Neural cell (in vitro differentiated cells): ENCODE results near the gene U2SURP. TPM values are rescaled to one million over a fixed set of nuclear protein-coding genes. Genes with fewer than 3 reads are reported as not detected.
A peak's percentile ranks its signal among the peaks of the same experiment; 100 is the strongest.

Source experiments
- H2AFZ ChIP-seq: fragments of 200-600, 300-800 bp; sonication (generic), shearing (Covaris generic); 2 replicates; pipeline ENCODE4 v1.6.0; 2014; ENCODE audit warnings: low read depth, mild to moderate bottlenecking, antibody characterized with exemption, low read length, moderate library complexity
- H3F3A ChIP-seq: fragments of 200-600 bp; shearing (Covaris generic); 2 replicates; pipeline ENCODE4 v1.6.1; 2016; ENCODE audit warnings: mild to moderate bottlenecking, moderate library complexity, mixed read lengths, antibody characterized with exemption, low read length; ENCODE audit not compliant: insufficient read depth, poor library complexity, severe bottlenecking
- H3K27ac ChIP-seq: fragments of 200-600, 300-800 bp; sonication (generic), shearing (Covaris generic); 2 replicates; pipeline ENCODE4 v1.5.1; 2014; ENCODE audit warnings: mild to moderate bottlenecking, low read length, moderate library complexity
- H3K27me3 ChIP-seq: fragments of 300-800, 200-600 bp; sonication (generic), shearing (Covaris generic); 2 replicates; pipeline ENCODE4 v1.6.0; 2014; ENCODE audit warnings: mild to moderate bottlenecking, low read depth, low read length, moderate library complexity; ENCODE audit not compliant: insufficient read depth
- H3K36me3 ChIP-seq: fragments of 300-800, 200-600 bp; sonication (generic), shearing (Covaris generic); 2 replicates; pipeline ENCODE4 v1.5.1; 2014; ENCODE audit warnings: mild to moderate bottlenecking, antibody characterized with exemption, low read length, moderate library complexity; ENCODE audit not compliant: insufficient read depth
- H3K4me2 ChIP-seq: fragments of 300-800, 200-600 bp; sonication (generic), shearing (Covaris generic); 2 replicates; pipeline ENCODE4 v1.6.0; 2014; ENCODE audit warnings: mild to moderate bottlenecking, low read length
- H3K4me3 ChIP-seq: fragments of 300-800, 200-600 bp; sonication (generic), shearing (Covaris generic); 2 replicates; pipeline ENCODE4 v1.5.1; 2014; ENCODE audit warnings: mild to moderate bottlenecking, low read length, moderate library complexity
- H3K79me2 ChIP-seq: fragments of 200-600 bp; shearing (Covaris generic); replicated peaks from 2 replicates; pipeline ENCODE4 v1.6.0; 2014; ENCODE audit warnings: mild to moderate bottlenecking, low read length, moderate library complexity; ENCODE audit not compliant: insufficient read depth
- H3K9ac ChIP-seq: fragments of 300-800, 200-600 bp; sonication (generic), shearing (Covaris generic); 2 replicates; pipeline ENCODE4 v1.6.1; 2016; ENCODE audit warnings: mild to moderate bottlenecking, low read length, mixed read lengths
- H3K9me2 ChIP-seq: fragments of 200-600 bp; shearing (Covaris generic); 2 replicates; pipeline ENCODE4 v1.6.1; 2016; ENCODE audit warnings: mild to moderate bottlenecking, low read length, mixed read lengths; ENCODE audit not compliant: insufficient read depth
- H3K9me3 ChIP-seq: fragments of 200-600, 300-800 bp; sonication (generic), shearing (Covaris generic); 2 replicates; pipeline ENCODE4 v1.6.1; 2016; ENCODE audit warnings: mild to moderate bottlenecking, mixed run types, low read length, moderate library complexity, mixed read lengths
- H4K20me1 ChIP-seq: fragments of 200-600 bp; shearing (Covaris generic); 2 replicates; pipeline ENCODE4 v1.6.1; 2016; ENCODE audit warnings: mild to moderate bottlenecking, mixed run types; ENCODE audit not compliant: insufficient read depth
- CTCF ChIP-seq: fragments of 450-650 bp; IDR thresholded peaks from 2 replicates; pipeline ENCODE4 v1.5.1; 2014; ENCODE audit warnings: antibody characterized with exemption, mild to moderate bottlenecking, moderate library complexity; ENCODE audit not compliant: poor library complexity, severe bottlenecking
- EP300 ChIP-seq: fragments of 450-650 bp; conservative IDR thresholded peaks from 2 replicates; pipeline ENCODE4 v1.6.1; 2014; ENCODE audit warnings: antibody characterized with exemption, mild to moderate bottlenecking, moderate library complexity; ENCODE audit not compliant: poor library complexity, severe bottlenecking
- EZH2 ChIP-seq: fragments of 200-600, 300-800 bp; shearing (Covaris generic), sonication (generic); IDR thresholded peaks from 2 replicates; pipeline ENCODE4 v1.6.1; 2014; ENCODE audit warnings: antibody characterized with exemption, low read length, borderline replicate concordance, mild to moderate bottlenecking; ENCODE audit not compliant: insufficient read depth, poor library complexity, severe bottlenecking
- MXI1 ChIP-seq: fragments of 450-650 bp; conservative IDR thresholded peaks from 2 replicates; pipeline ENCODE4 v1.6.1; 2014; ENCODE audit warnings: antibody characterized with exemption, mild to moderate bottlenecking; ENCODE audit not compliant: poor library complexity, severe bottlenecking
- POLR2AphosphoS5 ChIP-seq: IDR thresholded peaks from 2 replicates; pipeline ENCODE4 v1.6.1; 2012
- RAD21 ChIP-seq: fragments of 450-650 bp; conservative IDR thresholded peaks from 2 replicates; pipeline ENCODE4 v1.6.1; 2014; ENCODE audit warnings: antibody characterized with exemption, mild to moderate bottlenecking, moderate library complexity
- REST ChIP-seq: IDR thresholded peaks from 2 replicates; pipeline ENCODE4 v1.6.1; 2012; ENCODE audit warnings: borderline replicate concordance
- SMC3 ChIP-seq: fragments of 450-650 bp; conservative IDR thresholded peaks from 2 replicates; pipeline ENCODE4 v1.6.1; 2014; ENCODE audit warnings: antibody characterized with exemption, mild to moderate bottlenecking, moderate library complexity; ENCODE audit not compliant: poor library complexity
- TAF1 ChIP-seq: IDR thresholded peaks from 2 replicates; pipeline ENCODE4 v1.6.1; 2012; ENCODE audit warnings: low read depth
- polyA plus RNA-seq: library from polyadenylated mRNA; depleted of rRNA; stranded (reverse); fragments of >200 nt; gene quantifications from 2 replicates; pipeline ENCODE4 v1.2.3, GENCODE V29; 2014

The U2SURP gene
- polyA plus RNA-seq, 1 donor from 2014 or later: 159 TPM

GRCh38 chr3:142960322-142960850, 41.0 kb upstream of the U2SURP start:
- Histone ChIP-seq H4K20me1 (no peaks in the 10 kb centered on the region), H3F3A (no peaks in the 10 kb centered on the region), H3K9me2 (no peaks in the 10 kb centered on the region), H3K27me3 (no peaks in the 10 kb centered on the region), H3K79me2 (no peaks in the 10 kb centered on the region), H3K4me2 (no peak overlapping the region), H3K4me3 (no peak overlapping the region), H3K36me3 (no peaks in the 10 kb centered on the region), H3K9me3 (no peaks in the 10 kb centered on the region), H3K27ac (no peak overlapping the region), H2AFZ (no peak overlapping the region), H3K9ac (no peak overlapping the region)
- TF ChIP-seq REST (no peak), RAD21 (no peak), CTCF (no peak), MXI1 (no peak), EP300 (no peak), EZH2 (no peak), POLR2AphosphoS5 (no peak), SMC3 (no peak), TAF1 (no peak)

- no peak overlapping the region for H3K9ac ChIP-seq
- H3K9me3 ChIP-seq: no peaks in the 10 kb centered on the region
- no peaks in the 10 kb centered on the region for H3F3A ChIP-seq
- H3K9me2 ChIP-seq: no peaks in the 10 kb centered on the region
- H3K27ac ChIP-seq: no peak overlapping the region
- no peak overlapping the region for H2AFZ ChIP-seq
- no peaks in the 10 kb centered on the region for H3K27me3 ChIP-seq
- no peaks in the 10 kb centered on the region for H3K79me2 ChIP-seq
- no peak overlapping the region for H3K4me2 ChIP-seq
- H4K20me1 ChIP-seq: no peaks in the 10 kb centered on the region
- peak overlapping the region; percentile 86 for H3K4me3 ChIP-seq
- TF ChIP-seq REST (no peak), CTCF (no peak), EZH2 (no peak), RAD21 (no peak), MXI1 (no peak), TAF1 (no peak)
- H3K36me3 ChIP-seq: no peaks in the 10 kb centered on the region
These were observed 39.8 kb upstream of the U2SURP start for GRCh38 chr3:142961539-142961938.
